ENCODE measurements around the gene KRTAP10-4.

- TF ChIP-seq GABPA (IDR thresholded peaks at IDR 0.05; ENCODE audit: low read depth) (no peak), CTCF (IDR thresholded peaks at IDR 0.05; ENCODE audit: insufficient read depth, low read length) (no peak), REST (IDR thresholded peaks at IDR 0.05; ENCODE audit: insufficient replicate concordance, low read depth) (no peak), POLR2AphosphoS5 (IDR thresholded peaks at IDR 0.05; ENCODE audit: low read depth) (no peak)
These were observed 34.5 kb upstream of the KRTAP10-4 start for GRCh38 chr21:44539046-44539445.
